Measurements from ENCODE around the gene DYDC2. TPM values are rescaled to one million over a fixed set of nuclear protein-coding genes. Genes with fewer than 3 reads are reported as not detected.
"Not testable (repeated sequence)": the region's sequence is repeated elsewhere in the genome, so short reads cannot be mapped to it uniquely, and the experiment has no call there.

DYDC2 gene
- total RNA-seq, 1 donor from 2014 or later: not detected

DNA sequence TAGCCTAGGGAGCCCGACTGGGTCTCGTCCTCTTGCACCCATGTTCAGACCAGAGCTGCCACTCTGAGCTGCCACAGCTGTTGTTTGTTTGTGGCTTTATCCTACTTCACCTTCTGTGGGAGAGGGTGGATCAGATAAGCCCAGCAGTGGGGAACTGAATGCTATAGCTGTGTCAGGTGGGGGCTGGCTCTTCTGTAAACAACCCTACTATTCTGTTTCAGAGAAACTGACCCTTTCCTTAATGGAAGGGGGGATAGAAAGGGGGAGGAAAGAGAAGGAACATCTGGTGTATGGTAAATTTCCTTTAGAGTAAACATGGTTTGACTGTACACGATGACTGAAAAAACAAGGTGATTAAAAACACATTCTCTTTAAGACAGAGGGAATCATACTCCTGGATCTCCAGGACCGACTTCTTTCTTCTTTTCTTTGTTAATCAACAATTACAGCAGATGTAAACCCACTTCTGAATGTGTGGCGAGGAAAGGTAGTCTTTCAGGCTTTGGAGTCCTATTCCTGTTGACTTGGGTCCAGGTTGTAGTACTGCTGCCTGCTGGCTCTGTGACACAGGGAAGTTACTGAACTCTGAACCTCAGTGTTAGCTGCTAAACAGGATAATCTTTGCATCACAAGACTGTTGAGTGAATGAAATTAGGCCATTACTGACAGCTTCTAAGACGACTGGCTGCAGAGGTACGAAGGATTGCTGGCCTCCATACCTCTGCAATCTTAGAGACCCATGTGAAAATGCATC, 57.7 kb downstream of the DYDC2 start:
- DNase-seq: peak; percentile 28

DNA sequence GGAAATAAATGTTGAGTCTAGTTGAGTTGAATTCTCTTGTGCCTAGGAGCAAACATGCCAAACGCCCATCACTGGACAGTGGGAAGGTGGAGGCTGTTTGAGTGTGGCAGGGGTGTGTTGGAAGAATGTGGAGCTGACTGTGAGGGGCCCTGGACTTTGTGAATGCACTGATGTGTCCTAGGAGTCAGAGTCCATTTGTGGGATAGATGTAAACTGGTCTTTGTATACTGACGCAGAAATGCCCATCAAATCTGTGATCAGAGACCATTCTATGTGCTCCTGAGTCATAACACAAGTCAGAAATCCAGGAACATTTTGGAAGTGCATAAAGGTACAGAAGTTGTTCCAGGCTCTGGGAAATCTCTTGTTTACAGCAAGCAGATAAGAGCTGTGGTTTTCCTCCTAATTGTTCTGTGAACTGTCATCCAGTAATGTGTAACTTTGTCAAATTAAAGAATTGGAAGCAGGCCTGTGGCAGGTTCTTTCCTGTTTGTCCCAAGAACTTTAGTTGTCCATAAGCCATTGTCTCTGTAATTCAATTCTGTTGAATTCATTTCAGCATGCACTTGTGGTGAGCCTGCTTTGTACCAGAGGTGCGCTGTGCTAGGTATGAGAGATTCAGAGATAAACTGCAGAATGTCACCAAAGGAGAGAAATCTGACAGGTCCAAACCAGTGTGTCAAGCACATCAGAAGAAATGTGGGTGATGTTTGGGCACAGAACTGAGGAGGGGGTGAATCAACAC, 59.3 kb downstream of the DYDC2 start:
- peak; percentile 34 for DNase-seq

- DNase-seq: peak; percentile 64
Measured at GRCh38 chr10:80416479-80417098, 60.0 kb downstream of the DYDC2 start.

DNA sequence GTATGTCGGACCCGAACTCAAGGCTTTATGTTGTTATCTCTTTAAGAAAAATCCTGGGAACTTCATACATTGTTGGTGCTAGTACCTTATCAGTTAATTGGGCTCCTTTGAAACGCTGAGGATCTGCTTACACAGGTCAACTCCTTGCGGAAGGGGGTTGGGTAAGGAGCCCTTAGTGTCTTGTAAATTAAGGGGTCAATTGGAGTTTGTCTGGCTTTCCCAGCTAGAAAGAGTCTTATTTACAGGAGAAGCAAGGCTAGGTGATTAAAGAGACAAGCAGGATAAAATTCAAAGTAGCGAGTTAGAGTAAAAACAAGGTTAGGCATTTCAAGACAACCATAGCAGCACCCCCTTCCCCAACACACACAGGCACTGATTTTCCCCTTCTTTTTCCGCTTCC, 60.7 kb downstream of the DYDC2 start:
- not testable (repeated sequence) for DNase-seq

Other genes with a start within 250 kb of the DYDC2 start
- 0.60 and 0.68 TPM in 2 replicates for gene PLAC9, start 224.1 kb upstream of the DYDC2 start, total RNA-seq
- gene ANXA11, start 151.2 kb upstream of the DYDC2 start, total RNA-seq: 33.7 and 54.9 TPM in 2 replicates
- not detected in 2 replicates for gene MAT1A, start 67.1 kb upstream of the DYDC2 start, total RNA-seq
- gene DYDC1, start within 50 bp of the DYDC2 start, total RNA-seq: not detected in 2 replicates
- gene PRXL2A, start 51.8 kb downstream of the DYDC2 start, total RNA-seq: 343 and 346 TPM in 2 replicates
- 91.0 and 148 TPM in 2 replicates for gene TSPAN14, start 97.5 kb downstream of the DYDC2 start, total RNA-seq
- gene SH2D4B, start 181.1 kb downstream of the DYDC2 start, total RNA-seq: 0.05 and 0.34 TPM in 2 replicates

Measured in dermis blood vessel endothelial cell (primary cell).